Body of pancreas (tissue), 4 donors: Measurements from ENCODE around the gene MAGI3. TPM values are rescaled to one million over a fixed set of nuclear protein-coding genes. Genes with fewer than 3 reads are reported as not detected.

Experiments used
- ATAC-seq: fragments of 150-250 bp; one replicate; pipeline ENCODE4 v1.9.1; 2016
- DNase-seq, 4 donors: peaks; one replicate each; pipeline ENCODE4 v3.0.0-alpha.2; 2019
- H3K27ac ChIP-seq, 4 donors: fragments of 200-600 bp; sonication (generic); 1 replicate in 3 of 4; 2 replicates in 1 of 4; pipeline versions ENCODE4 v1.5.1 to v1.6.1; 2016 to 2019; ENCODE audit warnings: mild to moderate bottlenecking in 1 of 4, mixed read lengths in 1 of 4, moderate library complexity in 1 of 4
- H3K27me3 ChIP-seq, 2 donors: fragments of 200-600 bp; sonication (generic); one replicate each; pipeline ENCODE4 v1.6.0; 2016; ENCODE audit warnings: mild to moderate bottlenecking in 1 of 2
- H3K36me3 ChIP-seq, 2 donors: fragments of 200-600 bp; sonication (generic); replicated peaks in 1 of 2; 2 replicates each; pipeline ENCODE4 v1.5.1; 2016; ENCODE audit warnings: low read depth in 2 of 2; ENCODE audit not compliant: insufficient read depth in 1 of 2
- H3K4me1 ChIP-seq: fragments of 200-600 bp; sonication (generic); one replicate; pipeline ENCODE4 v1.6.0; 2016
- H3K4me3 ChIP-seq, 2 donors: fragments of 200-600 bp; sonication (generic); 1 replicate in 1 of 2; 2 replicates in 1 of 2; pipeline ENCODE4 v1.5.1; 2016 to 2019
- H3K9me3 ChIP-seq, 3 donors: fragments of 200-600 bp; sonication (generic); 1 replicate in 2 of 3; 2 replicates in 1 of 3; pipeline ENCODE4 v1.5.1; 2016
- CTCF ChIP-seq, 7 experiments: fragments of 450-650 bp in 4 of 7; fragments of 200-600 bp in 3 of 7; sonication (generic) in 3 of 7; IDR thresholded peaks; one replicate each; pipeline ENCODE4 v1.5.1; 2016 to 2019; ENCODE audit warnings: antibody characterized with exemption in 7 of 7
- POLR2A ChIP-seq, 3 donors: fragments of 450-650 bp; IDR thresholded peaks; one replicate each; pipeline ENCODE4 v1.6.1; 2016; ENCODE audit warnings: antibody characterized with exemption in 3 of 3, mild to moderate bottlenecking in 2 of 3
- WGBS, 2 donors: methylation state at CpG; one replicate each; pipeline ENCODE4 v1.1.5; 2017; 5-methylcytosine and 5-hydroxymethylcytosine counted together
- intact Hi-C: fragments of 100-400 bp; cut with DNase I; formaldehyde crosslinking; loops from one replicate; pipeline ENCODE4 v1.15.1; 2023
- total RNA-seq, 2 donors: library from RNA; depleted of rRNA; stranded (reverse); fragments of >200 nt; gene quantifications; one replicate each; pipeline ENCODE4 v1.1.0, GENCODE V29; 2016

The MAGI3 gene
- total RNA-seq, 2 donors from 2014 or later = 38.4 to 75.8 TPM

- intact Hi-C loops = no loop called here
- Histone ChIP-seq H3K4me3 (no peak overlapping the region), H3K36me3 (no peaks in the 10 kb centered on the region), H3K27ac (no peak overlapping the region), H3K27me3 (no peaks in the 10 kb centered on the region), H3K9me3 (no peaks in the 10 kb centered on the region), H3K4me1 (peaks cover 18% of the 10 kb centered on the region)
- WGBS, 2 donors = 94 to 95% methylated on average over 4 of the region's 4 CpGs
- ATAC-seq (no peak), DNase-seq (no peak)
- no peak for TF ChIP-seq CTCF (IDR thresholded peaks at IDR 0.05)
- TF ChIP-seq POLR2A (IDR thresholded peaks at IDR 0.05) = no peak
These were observed 144.0 kb downstream of the MAGI3 start for GRCh38 chr1:113534130-113534817.

- Histone ChIP-seq H3K27me3 (no peaks in the 10 kb centered on the region), H3K36me3 (no peaks in the 10 kb centered on the region), H3K4me1 (peaks cover 18% of the 10 kb centered on the region), H3K9me3 (no peaks in the 10 kb centered on the region), H3K4me3 (no peak overlapping the region), H3K27ac (no peak overlapping the region)
- ATAC-seq (no peak), DNase-seq (no peak)
- intact Hi-C loops = no loop called here
- TF ChIP-seq CTCF (IDR thresholded peaks at IDR 0.05) (no peak), POLR2A (IDR thresholded peaks at IDR 0.05) (no peak)
- 89 to 91% methylated on average over 1 of the region's 1 CpG for WGBS, 2 donors
These were observed 144.6 kb downstream of the MAGI3 start for GRCh38 chr1:113534875-113535274.

- H3K4me3 ChIP-seq = no peak overlapping the region
- WGBS, 2 donors = 79 to 97% methylated on average over 1 of the region's 1 CpG
- no peak overlapping the region for H3K27ac ChIP-seq
- no peak for DNase-seq
- no peak for ATAC-seq
- no peak for TF ChIP-seq POLR2A (IDR thresholded peaks at IDR 0.05)
- no peak for TF ChIP-seq CTCF (IDR thresholded peaks at IDR 0.05)
- intact Hi-C loops = no loop called here
- H3K36me3 ChIP-seq = no peaks in the 10 kb centered on the region
- no peaks in the 10 kb centered on the region for H3K9me3 ChIP-seq
- H3K4me1 ChIP-seq = peaks cover 26% of the 10 kb centered on the region
- H3K27me3 ChIP-seq = no peaks in the 10 kb centered on the region
These were observed 146.0 kb downstream of the MAGI3 start for GRCh38 chr1:113536182-113536780.

- intact Hi-C loops = no loop called here
- Histone ChIP-seq H3K27me3 (no peaks in the 10 kb centered on the region), H3K27ac (no peak overlapping the region), H3K4me3 (no peak overlapping the region), H3K4me1 (peaks cover 26% of the 10 kb centered on the region), H3K36me3 (no peaks in the 10 kb centered on the region), H3K9me3 (no peaks in the 10 kb centered on the region)
- 38 to 51% methylated on average over 3 of the region's 3 CpGs for WGBS, 2 donors
- TF ChIP-seq CTCF (IDR thresholded peaks at IDR 0.05) = no peak
- TF ChIP-seq POLR2A (IDR thresholded peaks at IDR 0.05) = no peak
- DNase-seq = no peak
- no peak for ATAC-seq
These were observed 147.9 kb downstream of the MAGI3 start for GRCh38 chr1:113538225-113538624.

- Histone ChIP-seq H3K9me3 (no peaks in the 10 kb centered on the region), H3K27ac (no peak overlapping the region), H3K4me1 (peaks cover 26% of the 10 kb centered on the region), H3K27me3 (no peaks in the 10 kb centered on the region), H3K36me3 (no peaks in the 10 kb centered on the region), H3K4me3 (no peak overlapping the region)
- no peak for ATAC-seq
- intact Hi-C loops = no loop called here
- TF ChIP-seq POLR2A (IDR thresholded peaks at IDR 0.05) (no peak), CTCF (IDR thresholded peaks at IDR 0.05) (no peak)
- WGBS, 2 donors = 61 to 81% methylated on average over 3 of the region's 3 CpGs
- no peak for DNase-seq
These were observed 150.0 kb downstream of the MAGI3 start for GRCh38 chr1:113540335-113540734.
